Psoas muscle (tissue), 8 donors: ENCODE data around the gene FBXL7. TPM values are rescaled to one million over a fixed set of nuclear protein-coding genes. Genes with fewer than 3 reads are reported as not detected.

ENCODE experiments used
- ATAC-seq, 4 donors: fragments of 200-7000 bp; cut with Tn5 transposase; one replicate each; pipeline ENCODE4 v1.9.1; 2020; ENCODE audit warnings: moderate library complexity in 3 of 4, mild to moderate bottlenecking in 2 of 4
- DNase-seq, 2 donors: peaks; one replicate each; pipeline ENCODE4 v3.0.0-alpha.2; 2020
- H3K27ac ChIP-seq: fragments of 200-600 bp; one replicate; pipeline ENCODE4 v1.8.0; 2022
- H3K27me3 ChIP-seq, 3 donors: fragments of 200-600 bp in 1 of 3; one replicate each; pipeline versions ENCODE4 v1.6.1 to v1.8.0; 2013 to 2022; ENCODE audit warnings: low read length in 2 of 3, mild to moderate bottlenecking in 2 of 3, moderate library complexity in 1 of 3; ENCODE audit not compliant: insufficient read depth in 3 of 3
- H3K36me3 ChIP-seq, 2 donors: fragments of 200-600 bp in 1 of 2; one replicate each; pipeline versions ENCODE4 v1.6.1 to v1.8.0; 2013 to 2022; ENCODE audit warnings: low read depth in 1 of 2, mild to moderate bottlenecking in 1 of 2, moderate library complexity in 1 of 2; ENCODE audit not compliant: insufficient read depth in 1 of 2
- H3K4me1 ChIP-seq: fragments of 200-600 bp; one replicate; pipeline ENCODE4 v1.8.0; 2022
- H3K4me3 ChIP-seq: fragments of 200-600 bp; one replicate; pipeline ENCODE4 v1.8.0; 2022; ENCODE audit warnings: mild to moderate bottlenecking
- H3K9me3 ChIP-seq: fragments of 200-600 bp; one replicate; pipeline ENCODE4 v1.8.0; 2022
- WGBS, 3 donors: extraction: QIAGEN DNeasy Blood & Tissue Kit; methylation state at CpG; one replicate each; pipeline versions ENCODE4 v1.1.6 to v1.1.7; 2013; 5-methylcytosine and 5-hydroxymethylcytosine counted together
- intact Hi-C, 2 donors: fragments of 100-400 bp; cut with DNase I; formaldehyde crosslinking; loops; one replicate each; pipeline versions ENCODE4 v1.11.0 to v1.14.2; 2022
- polyA plus RNA-seq, 3 donors: library from polyadenylated mRNA; stranded (reverse); fragments of 200-250 nt; gene quantifications; one replicate each; pipeline ENCODE4 v1.2.3, GENCODE V29; 2013
- total RNA-seq, 4 donors: library from RNA; stranded (reverse); fragmentation: NEBNext Ultra II Directional in 2 of 4; extraction: Animal tissue kit (Norgen Biotek cat#: 25700) in 2 of 4; gene quantifications; one replicate each; pipeline versions ENCODE4 v1.2.1 to v1.2.4, GENCODE V29; 2021 to 2023
- TF ChIP-seq, protein P1 (sequence below): fragments of 200-600 bp; IDR thresholded peaks from one replicate; pipeline ENCODE4 v1.8.0; 2022; ENCODE audit warnings: antibody characterized with exemption
- donor health status: healthy with polysubstance abuse.
- donor health status: DM: no; HTN: no; CAD: no; lungs with moderate emphysema.
- donor health status: Bipolar disorder and iron deficiency.
- donor health status: healthy.
- donor health status: DM: yes; HTN: yes; CAD: no.
- donor health status: DM: no; HTN: no; CAD: no.
- donor health status: DM: no; HTN: no; CAD: no.
- donor health status: DM: yes; HTN: yes; CAD: no.

FBXL7 gene
- total and polyA plus RNA-seq, 7 donors = 1.6 to 7.5 (median 2.6) TPM

DNA sequence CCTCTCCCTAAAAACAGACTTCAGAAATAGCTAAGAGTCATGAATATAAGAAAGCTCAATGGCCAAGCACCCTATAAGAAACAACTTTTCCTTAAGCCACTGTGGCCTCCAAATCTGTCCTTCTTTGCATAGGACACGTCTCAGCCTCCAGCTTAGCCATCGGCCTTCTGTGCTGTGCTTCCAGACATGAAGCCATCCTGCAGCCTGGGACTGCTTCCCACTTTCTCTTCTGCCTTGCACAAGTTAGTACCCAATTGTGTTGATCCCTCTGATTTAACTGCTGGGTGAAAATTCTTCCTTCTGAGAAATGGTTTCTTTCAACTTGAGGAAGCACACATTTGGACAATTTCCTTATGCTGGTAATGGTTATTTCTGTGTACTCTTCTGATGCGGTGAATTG is 344.9 kb downstream of the FBXL7 start:
- TF ChIP-seq, protein P1, sequence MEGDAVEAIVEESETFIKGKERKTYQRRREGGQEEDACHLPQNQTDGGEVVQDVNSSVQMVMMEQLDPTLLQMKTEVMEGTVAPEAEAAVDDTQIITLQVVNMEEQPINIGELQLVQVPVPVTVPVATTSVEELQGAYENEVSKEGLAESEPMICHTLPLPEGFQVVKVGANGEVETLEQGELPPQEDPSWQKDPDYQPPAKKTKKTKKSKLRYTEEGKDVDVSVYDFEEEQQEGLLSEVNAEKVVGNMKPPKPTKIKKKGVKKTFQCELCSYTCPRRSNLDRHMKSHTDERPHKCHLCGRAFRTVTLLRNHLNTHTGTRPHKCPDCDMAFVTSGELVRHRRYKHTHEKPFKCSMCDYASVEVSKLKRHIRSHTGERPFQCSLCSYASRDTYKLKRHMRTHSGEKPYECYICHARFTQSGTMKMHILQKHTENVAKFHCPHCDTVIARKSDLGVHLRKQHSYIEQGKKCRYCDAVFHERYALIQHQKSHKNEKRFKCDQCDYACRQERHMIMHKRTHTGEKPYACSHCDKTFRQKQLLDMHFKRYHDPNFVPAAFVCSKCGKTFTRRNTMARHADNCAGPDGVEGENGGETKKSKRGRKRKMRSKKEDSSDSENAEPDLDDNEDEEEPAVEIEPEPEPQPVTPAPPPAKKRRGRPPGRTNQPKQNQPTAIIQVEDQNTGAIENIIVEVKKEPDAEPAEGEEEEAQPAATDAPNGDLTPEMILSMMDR = no peak
- Histone ChIP-seq H3K4me3 (no peak overlapping the region), H3K36me3 (no peaks in the 10 kb centered on the region), H3K4me1 (no peaks in the 10 kb centered on the region), H3K27ac (no peak overlapping the region), H3K27me3 (no peaks in the 10 kb centered on the region), H3K9me3 (no peaks in the 10 kb centered on the region)
- DNase-seq (no peak), ATAC-seq (no peak)
- intact Hi-C loops = no loop called here
- 89 to 92% (median 92%) methylated on average over 3 of the region's 3 CpGs for WGBS, 3 donors

DNA sequence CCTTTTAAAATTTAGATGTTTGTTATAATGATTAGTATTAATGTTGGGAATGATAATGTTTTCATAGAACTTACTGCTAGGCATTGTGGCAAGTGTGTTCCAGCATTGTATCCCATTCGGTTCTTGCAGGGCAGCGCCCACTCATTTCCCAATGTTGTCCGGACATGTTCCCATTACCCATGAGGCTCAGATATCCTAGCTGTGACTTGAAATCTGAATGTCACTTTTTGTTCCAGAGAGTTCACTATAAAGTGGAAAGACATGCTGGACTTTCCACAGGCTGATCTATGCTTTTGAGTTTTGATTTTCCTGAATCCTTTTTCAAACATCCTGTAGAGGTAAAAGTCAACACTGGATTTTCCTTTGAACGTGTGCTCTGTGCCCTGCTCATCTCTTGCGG is 350.6 kb downstream of the FBXL7 start:
- H3K9me3 ChIP-seq = no peaks in the 10 kb centered on the region
- TF ChIP-seq, protein P1 = no peak
- ATAC-seq (no peak), DNase-seq (no peak)
- WGBS, 3 donors = 72 to 73% (median 73%) methylated on average over 5 of the region's 5 CpGs
- H3K4me1 ChIP-seq = no peaks in the 10 kb centered on the region
- no peak overlapping the region for H3K27ac ChIP-seq
- H3K4me3 ChIP-seq = no peak overlapping the region
- H3K36me3 ChIP-seq = no peaks in the 10 kb centered on the region
- intact Hi-C loops = no loop called here
- no peaks in the 10 kb centered on the region for H3K27me3 ChIP-seq

DNA sequence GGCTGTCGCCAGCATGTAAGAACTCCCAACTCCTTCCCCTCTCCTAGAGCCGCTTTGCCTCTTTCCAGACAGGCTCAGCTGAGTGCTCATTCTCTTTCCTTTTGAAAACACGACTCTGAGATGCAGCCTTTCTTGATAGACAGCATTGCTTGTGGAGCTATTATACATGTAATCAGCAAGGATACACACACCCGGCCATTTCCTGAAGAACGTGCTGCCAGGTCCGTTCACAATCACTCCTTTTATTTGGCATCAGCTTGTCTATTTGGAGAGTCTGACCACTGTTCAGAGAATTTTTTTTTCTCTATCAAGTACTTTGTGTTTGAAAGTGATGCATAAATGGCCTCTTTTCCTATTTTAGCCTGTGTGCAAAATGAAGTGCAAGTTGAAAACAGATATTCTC is 351.0 kb downstream of the FBXL7 start:
- DNase-seq (no peak), ATAC-seq (no peak)
- H3K4me1 ChIP-seq = no peaks in the 10 kb centered on the region
- H3K27ac ChIP-seq = no peak overlapping the region
- 43 to 46% (median 44%) methylated on average over 6 of the region's 6 CpGs for WGBS, 3 donors
- no peaks in the 10 kb centered on the region for H3K36me3 ChIP-seq
- H3K9me3 ChIP-seq = no peaks in the 10 kb centered on the region
- no peak overlapping the region for H3K4me3 ChIP-seq
- TF ChIP-seq, protein P1 = no peak
- no peaks in the 10 kb centered on the region for H3K27me3 ChIP-seq
- intact Hi-C loops = no loop called here

DNA sequence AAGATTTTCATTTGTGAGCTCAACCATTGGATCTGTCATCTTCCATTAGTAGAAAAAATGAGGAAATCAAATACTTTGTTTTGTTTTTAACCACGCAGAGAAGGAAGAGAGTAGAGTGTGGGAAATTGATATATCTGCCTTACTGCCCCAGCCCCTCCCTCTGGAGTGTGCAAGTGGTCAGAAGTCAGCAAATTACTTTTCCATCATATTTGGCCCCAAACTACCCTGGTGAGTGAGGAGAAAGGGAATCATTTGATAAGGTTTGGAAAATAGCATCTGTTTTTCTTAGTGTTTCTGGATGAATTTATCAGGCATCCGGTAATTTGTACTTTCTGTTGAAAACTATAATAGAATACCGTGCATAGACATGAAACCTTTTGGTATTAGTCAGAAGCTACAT is 352.2 kb downstream of the FBXL7 start:
- Histone ChIP-seq H3K36me3 (no peaks in the 10 kb centered on the region), H3K4me3 (no peak overlapping the region), H3K4me1 (no peaks in the 10 kb centered on the region), H3K27me3 (no peaks in the 10 kb centered on the region), H3K27ac (no peak overlapping the region), H3K9me3 (no peaks in the 10 kb centered on the region)
- intact Hi-C loops = no loop called here
- TF ChIP-seq, protein P1 = no peak
- 42 to 47% (median 44%) methylated on average over 3 of the region's 3 CpGs for WGBS, 3 donors
- no peak for ATAC-seq
- DNase-seq = no peak

DNA sequence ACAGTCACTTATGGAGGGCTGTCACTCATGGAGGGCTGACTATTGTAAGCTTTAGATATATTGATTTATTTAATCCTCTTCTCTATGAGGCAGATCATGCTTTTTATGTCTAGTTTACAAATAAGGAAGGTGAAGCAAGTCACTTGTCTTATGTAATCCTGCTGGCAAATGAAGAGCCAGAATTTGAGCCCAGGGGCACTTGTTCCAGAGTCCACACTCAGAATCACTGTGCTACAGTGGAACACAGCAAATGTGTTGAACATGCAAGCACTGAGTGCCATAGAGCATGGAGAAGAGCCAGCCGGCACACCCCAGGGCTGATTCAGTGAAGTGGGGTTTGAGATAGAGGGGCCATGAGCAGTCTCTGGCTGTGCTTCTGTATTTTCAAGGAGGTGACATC is 353.0 kb downstream of the FBXL7 start:
- ATAC-seq = no peak
- H3K36me3 ChIP-seq = no peaks in the 10 kb centered on the region
- no peaks in the 10 kb centered on the region for H3K9me3 ChIP-seq
- DNase-seq = no peak
- no peaks in the 10 kb centered on the region for H3K4me1 ChIP-seq
- intact Hi-C loops = no loop called here
- 95 to 100% (median 100%) methylated on average over 1 of the region's 1 CpG for WGBS, 3 donors
- no peak overlapping the region for H3K4me3 ChIP-seq
- H3K27me3 ChIP-seq = no peaks in the 10 kb centered on the region
- H3K27ac ChIP-seq = no peak overlapping the region
- TF ChIP-seq, protein P1 = no peak
